Measurements from ENCODE around the gene RARB. TPM values are rescaled to one million over a fixed set of nuclear protein-coding genes. Genes with fewer than 3 reads are reported as not detected.

RARB gene
- total and polyA plus RNA-seq, 2 experiments from 2014 or later, result 0.14 to 0.42 TPM

DNA sequence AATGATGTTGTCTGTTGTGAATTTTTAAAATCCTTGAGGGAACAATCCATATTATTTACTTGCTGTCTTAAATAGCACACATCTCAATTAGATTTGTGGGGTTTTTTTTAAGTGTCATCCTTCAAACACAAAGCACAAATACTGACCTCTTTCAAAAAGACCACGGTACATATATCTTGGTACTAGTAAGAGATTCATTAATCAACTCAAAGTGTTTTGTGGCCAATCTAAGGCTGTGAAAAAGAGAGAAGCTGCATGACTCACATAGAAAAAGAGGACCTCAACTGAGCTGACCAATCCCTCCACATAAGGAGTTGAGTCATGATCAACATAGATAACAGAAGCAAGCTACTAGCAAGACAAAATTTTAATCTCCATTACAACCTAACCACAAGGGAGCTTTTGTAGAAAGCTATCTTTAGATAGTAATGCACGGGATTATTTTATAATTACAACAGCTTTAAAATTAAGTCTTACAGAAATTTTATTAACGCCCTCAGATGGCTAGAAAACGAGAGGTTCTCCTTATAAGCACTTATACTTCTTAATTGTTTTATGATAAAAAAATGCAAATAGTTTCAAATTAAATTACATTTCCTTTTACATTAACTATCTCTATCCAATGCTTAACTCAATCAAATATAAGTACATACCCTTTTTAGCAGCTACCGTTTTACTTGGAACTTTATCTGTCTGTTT lies 176.2 kb downstream of the RARB start (continued):
- TF ChIP-seq, protein P1, sequence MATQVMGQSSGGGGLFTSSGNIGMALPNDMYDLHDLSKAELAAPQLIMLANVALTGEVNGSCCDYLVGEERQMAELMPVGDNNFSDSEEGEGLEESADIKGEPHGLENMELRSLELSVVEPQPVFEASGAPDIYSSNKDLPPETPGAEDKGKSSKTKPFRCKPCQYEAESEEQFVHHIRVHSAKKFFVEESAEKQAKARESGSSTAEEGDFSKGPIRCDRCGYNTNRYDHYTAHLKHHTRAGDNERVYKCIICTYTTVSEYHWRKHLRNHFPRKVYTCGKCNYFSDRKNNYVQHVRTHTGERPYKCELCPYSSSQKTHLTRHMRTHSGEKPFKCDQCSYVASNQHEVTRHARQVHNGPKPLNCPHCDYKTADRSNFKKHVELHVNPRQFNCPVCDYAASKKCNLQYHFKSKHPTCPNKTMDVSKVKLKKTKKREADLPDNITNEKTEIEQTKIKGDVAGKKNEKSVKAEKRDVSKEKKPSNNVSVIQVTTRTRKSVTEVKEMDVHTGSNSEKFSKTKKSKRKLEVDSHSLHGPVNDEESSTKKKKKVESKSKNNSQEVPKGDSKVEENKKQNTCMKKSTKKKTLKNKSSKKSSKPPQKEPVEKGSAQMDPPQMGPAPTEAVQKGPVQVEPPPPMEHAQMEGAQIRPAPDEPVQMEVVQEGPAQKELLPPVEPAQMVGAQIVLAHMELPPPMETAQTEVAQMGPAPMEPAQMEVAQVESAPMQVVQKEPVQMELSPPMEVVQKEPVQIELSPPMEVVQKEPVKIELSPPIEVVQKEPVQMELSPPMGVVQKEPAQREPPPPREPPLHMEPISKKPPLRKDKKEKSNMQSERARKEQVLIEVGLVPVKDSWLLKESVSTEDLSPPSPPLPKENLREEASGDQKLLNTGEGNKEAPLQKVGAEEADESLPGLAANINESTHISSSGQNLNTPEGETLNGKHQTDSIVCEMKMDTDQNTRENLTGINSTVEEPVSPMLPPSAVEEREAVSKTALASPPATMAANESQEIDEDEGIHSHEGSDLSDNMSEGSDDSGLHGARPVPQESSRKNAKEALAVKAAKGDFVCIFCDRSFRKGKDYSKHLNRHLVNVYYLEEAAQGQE (IDR thresholded peaks at IDR 0.05; ENCODE audit: unreplicated experiment), result no peak
- TF ChIP-seq ZNF114 (CRISPR knock-in tag; IDR thresholded peaks at IDR 0.05) (no peak), STAT1 (IDR thresholded peaks at IDR 0.05; ENCODE audit: unreplicated experiment) (no peak), NANOG (IDR thresholded peaks at IDR 0.05; ENCODE audit: borderline replicate concordance) (no peak), POLR2AphosphoS5 (IDR thresholded peaks at IDR 0.05; ENCODE audit: low read depth) (no peak), JUNB (IDR thresholded peaks at IDR 0.05; ENCODE audit: unreplicated experiment) (no peak), EZH2 (IDR thresholded peaks at IDR 0.05; ENCODE audit: low read depth, unreplicated experiment) (no peak)

DNA sequence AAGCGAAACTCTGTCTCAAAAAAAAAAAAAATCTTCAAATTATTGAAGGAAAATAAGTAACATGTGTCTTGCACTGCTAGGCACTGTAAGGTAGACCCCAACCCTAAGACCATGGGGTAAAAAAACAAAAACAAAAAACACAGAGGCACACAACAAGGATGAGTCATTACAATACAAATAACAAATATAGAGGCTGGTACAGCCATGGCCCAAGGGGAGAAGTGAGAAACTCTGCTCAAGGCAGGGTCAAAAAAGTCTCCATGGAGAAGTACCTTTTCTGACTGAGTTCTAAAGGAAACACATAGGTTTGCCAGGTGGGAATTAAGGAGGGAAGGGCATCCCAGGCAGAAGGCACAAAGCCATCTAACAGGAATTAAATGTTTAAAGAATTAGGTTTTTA lies 182.1 kb downstream of the RARB start:
- DNase-seq (ENCODE audit: low spot score), result no peak
- Mint-ChIP-seq H3K9me3 (no peaks in the 10 kb centered on the region), H3K27me3 (ENCODE audit: insufficient read depth, low read depth, poor library complexity) (no peaks in the 10 kb centered on the region), H3K4me3 (no peak overlapping the region), H3K36me3 (ENCODE audit: low read depth) (peaks cover 70% of the 10 kb centered on the region), H3K27ac (no peak overlapping the region), H3K4me1 (no peaks in the 10 kb centered on the region)
- Histone ChIP-seq H3K9me2 (ENCODE audit: insufficient read depth) (no peaks in the 10 kb centered on the region), H2AFZ (no peak overlapping the region), H3K4me3 (no peak overlapping the region), H3K4me2 (no peak overlapping the region), H4K20me1 (replicated peaks; ENCODE audit: insufficient read depth) (no peaks in the 10 kb centered on the region; the same call in 1 of the 2 replicates), H3K36me3 (ENCODE audit: insufficient read depth) (peaks cover 66% of the 10 kb centered on the region), H3K4me1 (ENCODE audit: insufficient read depth) (no peaks in the 10 kb centered on the region), H3F3A (replicated peaks; ENCODE audit: low read depth) (no peaks in the 10 kb centered on the region), H3K79me2 (replicated peaks; ENCODE audit: insufficient read depth) (0 out of 2 replicates have a peak, but pooled peaks cover 3% of the 10 kb centered on the region), H3K27me3 (ENCODE audit: insufficient read depth) (no peaks in the 10 kb centered on the region), H3K27ac (ENCODE audit: low read depth) (no peak overlapping the region)
- ATAC-seq, result no peak
- TF ChIP-seq EZH2phosphoT487 (IDR thresholded peaks at IDR 0.05; ENCODE audit: unreplicated experiment) (no peak), EZH2 (IDR thresholded peaks at IDR 0.05; ENCODE audit: low read depth, unreplicated experiment) (no peak), CREB1 (CRISPR knock-in tag; IDR thresholded peaks at IDR 0.05; ENCODE audit: low read depth) (no peak), STAT1 (IDR thresholded peaks at IDR 0.05; ENCODE audit: unreplicated experiment) (no peak)
- TF ChIP-seq, protein P2, sequence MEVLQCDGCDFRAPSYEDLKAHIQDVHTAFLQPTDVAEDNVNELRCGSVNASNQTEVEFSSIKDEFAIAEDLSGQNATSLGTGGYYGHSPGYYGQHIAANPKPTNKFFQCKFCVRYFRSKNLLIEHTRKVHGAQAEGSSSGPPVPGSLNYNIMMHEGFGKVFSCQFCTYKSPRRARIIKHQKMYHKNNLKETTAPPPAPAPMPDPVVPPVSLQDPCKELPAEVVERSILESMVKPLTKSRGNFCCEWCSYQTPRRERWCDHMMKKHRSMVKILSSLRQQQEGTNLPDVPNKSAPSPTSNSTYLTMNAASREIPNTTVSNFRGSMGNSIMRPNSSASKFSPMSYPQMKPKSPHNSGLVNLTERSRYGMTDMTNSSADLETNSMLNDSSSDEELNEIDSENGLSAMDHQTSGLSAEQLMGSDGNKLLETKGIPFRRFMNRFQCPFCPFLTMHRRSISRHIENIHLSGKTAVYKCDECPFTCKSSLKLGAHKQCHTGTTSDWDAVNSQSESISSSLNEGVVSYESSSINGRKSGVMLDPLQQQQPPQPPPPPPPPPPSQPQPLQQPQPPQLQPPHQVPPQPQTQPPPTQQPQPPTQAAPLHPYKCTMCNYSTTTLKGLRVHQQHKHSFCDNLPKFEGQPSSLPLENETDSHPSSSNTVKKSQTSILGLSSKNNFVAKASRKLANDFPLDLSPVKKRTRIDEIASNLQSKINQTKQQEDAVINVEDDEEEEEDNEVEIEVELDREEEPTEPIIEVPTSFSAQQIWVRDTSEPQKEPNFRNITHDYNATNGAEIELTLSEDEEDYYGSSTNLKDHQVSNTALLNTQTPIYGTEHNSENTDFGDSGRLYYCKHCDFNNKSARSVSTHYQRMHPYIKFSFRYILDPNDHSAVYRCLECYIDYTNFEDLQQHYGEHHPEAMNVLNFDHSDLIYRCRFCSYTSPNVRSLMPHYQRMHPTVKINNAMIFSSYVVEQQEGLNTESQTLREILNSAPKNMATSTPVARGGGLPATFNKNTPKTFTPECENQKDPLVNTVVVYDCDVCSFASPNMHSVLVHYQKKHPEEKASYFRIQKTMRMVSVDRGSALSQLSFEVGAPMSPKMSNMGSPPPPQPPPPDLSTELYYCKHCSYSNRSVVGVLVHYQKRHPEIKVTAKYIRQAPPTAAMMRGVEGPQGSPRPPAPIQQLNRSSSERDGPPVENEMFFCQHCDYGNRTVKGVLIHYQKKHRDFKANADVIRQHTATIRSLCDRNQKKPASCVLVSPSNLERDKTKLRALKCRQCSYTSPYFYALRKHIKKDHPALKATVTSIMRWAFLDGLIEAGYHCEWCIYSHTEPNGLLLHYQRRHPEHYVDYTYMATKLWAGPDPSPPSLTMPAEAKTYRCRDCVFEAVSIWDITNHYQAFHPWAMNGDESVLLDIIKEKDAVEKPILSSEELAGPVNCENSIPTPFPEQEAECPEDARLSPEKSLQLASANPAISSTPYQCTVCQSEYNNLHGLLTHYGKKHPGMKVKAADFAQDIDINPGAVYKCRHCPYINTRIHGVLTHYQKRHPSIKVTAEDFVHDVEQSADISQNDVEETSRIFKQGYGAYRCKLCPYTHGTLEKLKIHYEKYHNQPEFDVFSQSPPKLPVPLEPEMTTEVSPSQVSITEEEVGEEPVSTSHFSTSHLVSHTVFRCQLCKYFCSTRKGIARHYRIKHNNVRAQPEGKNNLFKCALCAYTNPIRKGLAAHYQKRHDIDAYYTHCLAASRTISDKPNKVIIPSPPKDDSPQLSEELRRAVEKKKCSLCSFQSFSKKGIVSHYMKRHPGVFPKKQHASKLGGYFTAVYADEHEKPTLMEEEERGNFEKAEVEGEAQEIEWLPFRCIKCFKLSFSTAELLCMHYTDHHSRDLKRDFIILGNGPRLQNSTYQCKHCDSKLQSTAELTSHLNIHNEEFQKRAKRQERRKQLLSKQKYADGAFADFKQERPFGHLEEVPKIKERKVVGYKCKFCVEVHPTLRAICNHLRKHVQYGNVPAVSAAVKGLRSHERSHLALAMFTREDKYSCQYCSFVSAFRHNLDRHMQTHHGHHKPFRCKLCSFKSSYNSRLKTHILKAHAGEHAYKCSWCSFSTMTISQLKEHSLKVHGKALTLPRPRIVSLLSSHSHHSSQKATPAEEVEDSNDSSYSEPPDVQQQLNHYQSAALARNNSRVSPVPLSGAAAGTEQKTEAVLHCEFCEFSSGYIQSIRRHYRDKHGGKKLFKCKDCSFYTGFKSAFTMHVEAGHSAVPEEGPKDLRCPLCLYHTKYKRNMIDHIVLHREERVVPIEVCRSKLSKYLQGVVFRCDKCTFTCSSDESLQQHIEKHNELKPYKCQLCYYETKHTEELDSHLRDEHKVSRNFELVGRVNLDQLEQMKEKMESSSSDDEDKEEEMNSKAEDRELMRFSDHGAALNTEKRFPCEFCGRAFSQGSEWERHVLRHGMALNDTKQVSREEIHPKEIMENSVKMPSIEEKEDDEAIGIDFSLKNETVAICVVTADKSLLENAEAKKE (CRISPR knock-in tag; IDR thresholded peaks at IDR 0.05), result no peak
- TF ChIP-seq, protein P1 (IDR thresholded peaks at IDR 0.05; ENCODE audit: unreplicated experiment), result no peak

Measured in GM23338 (cell line).